HepG2 (cell line): ENCODE measurements around the gene SIX3. TPM values are rescaled to one million over a fixed set of nuclear protein-coding genes. Genes with fewer than 3 reads are reported as not detected.
A peak's percentile ranks its signal among the peaks of the same experiment; 100 is the strongest.

Experiments
- HDAC1 ChIP-seq: sonication (generic); formaldehyde crosslinking; IDR thresholded peaks from 2 replicates; pipeline ENCODE4 v1.5.1; 2020; ENCODE audit warnings: mild to moderate bottlenecking, missing genetic modification reagents
- IRF9 ChIP-seq: sonication (generic); formaldehyde crosslinking; IDR thresholded peaks from 2 replicates; pipeline ENCODE4 v1.8.0; 2022; ENCODE audit warnings: missing genetic modification reagents, mild to moderate bottlenecking, borderline replicate concordance
- KDM2A ChIP-seq: sonication (generic); formaldehyde crosslinking; IDR thresholded peaks from 2 replicates; pipeline ENCODE4 v1.4.0; 2020; ENCODE audit warnings: low read depth, missing genetic modification reagents, borderline replicate concordance
- MED13 ChIP-seq: sonication (generic); formaldehyde crosslinking; IDR thresholded peaks from 2 replicates; pipeline ENCODE4 v1.5.0; 2020; ENCODE audit warnings: missing genetic modification reagents
- MTF2 ChIP-seq: sonication (generic); formaldehyde crosslinking; IDR thresholded peaks from 2 replicates; pipeline ENCODE4 v1.5.0; 2020; ENCODE audit warnings: missing genetic modification reagents, borderline replicate concordance
- RXRA ChIP-seq: sonication (generic); formaldehyde crosslinking; IDR thresholded peaks from 2 replicates; pipeline ENCODE4 v1.5.1; 2020; ENCODE audit warnings: missing genetic modification reagents
- SALL1 ChIP-seq: sonication (generic); formaldehyde crosslinking; IDR thresholded peaks from 2 replicates; pipeline ENCODE4 v1.8.0; 2022; ENCODE audit warnings: mild to moderate bottlenecking, missing genetic modification reagents
- ZBTB39 ChIP-seq: sonication (generic); formaldehyde crosslinking; IDR thresholded peaks from 2 replicates; pipeline ENCODE4 v1.5.0; 2020; ENCODE audit warnings: missing genetic modification reagents
- ZFY ChIP-seq: sonication (generic); formaldehyde crosslinking; IDR thresholded peaks from 2 replicates; pipeline ENCODE4 v1.4.0; 2020; ENCODE audit warnings: missing genetic modification reagents
- ZIK1 ChIP-seq: sonication (generic); formaldehyde crosslinking; IDR thresholded peaks from 2 replicates; pipeline ENCODE4 v1.5.0; 2020; ENCODE audit warnings: mild to moderate bottlenecking, low read depth, missing genetic modification reagents, borderline replicate concordance
- ZNF574 ChIP-seq: sonication (generic); formaldehyde crosslinking; IDR thresholded peaks from 2 replicates; pipeline ENCODE4 v1.4.0; 2020; ENCODE audit warnings: missing genetic modification reagents
- ZNF589 ChIP-seq: sonication (generic); formaldehyde crosslinking; conservative IDR thresholded peaks from 2 replicates; pipeline ENCODE4 v1.8.0; 2022; ENCODE audit warnings: mild to moderate bottlenecking, moderate library complexity, missing genetic modification reagents
- ZNF646 ChIP-seq: sonication (generic); formaldehyde crosslinking; IDR thresholded peaks from 2 replicates; pipeline ENCODE4 v1.9.0; 2021; ENCODE audit warnings: mild to moderate bottlenecking, missing genetic modification reagents
- ZNF83 ChIP-seq: sonication (generic); formaldehyde crosslinking; IDR thresholded peaks from 2 replicates; pipeline ENCODE4 v1.4.0; 2020; ENCODE audit warnings: missing genetic modification reagents, mild to moderate bottlenecking, borderline replicate concordance
- ZSCAN31 ChIP-seq: sonication (generic); formaldehyde crosslinking; IDR thresholded peaks from 2 replicates; pipeline ENCODE4 v1.5.0; 2020; ENCODE audit warnings: low read depth, mild to moderate bottlenecking, missing genetic modification reagents
- polyA plus RNA-seq, 8 experiments: library from polyadenylated mRNA; depleted of rRNA in 3 of 8; stranded (reverse) in 7 of 8; unstranded in 1 of 8; fragments of >200 nt; fragmentation: Illumina TruSeq in 4 of 8; extraction: Trizol in 4 of 8; gene quantifications; 2 replicates each; pipeline versions ENCODE4 v1.2.1 to v1.2.3, GENCODE V29; 2011 to 2016; ENCODE audit warnings: low read depth in 4 of 8, missing spikeins in 1 of 8, mixed read lengths in 1 of 8; ENCODE audit not compliant: insufficient read depth in 1 of 8
- total RNA-seq, 5 experiments: library from RNA; depleted of rRNA; stranded (reverse); fragments of >200 nt; fragmentation: Illumina TruSeq; extraction: Trizol; gene quantifications; 2 replicates each; pipeline ENCODE4 v1.2.3, GENCODE V29; 2016; ENCODE audit warnings: low read depth in 1 of 5

The SIX3 gene
- total and polyA plus RNA-seq, 2 of the 13 experiments (the other 11 are each of a cell fraction or from before 2014, with no cell fraction given) = not detected

- TF ChIP-seq IRF9 (0 out of 2 replicates have a peak, but pooled peaks have one; percentile 31), SALL1 (CRISPR knock-in tag) (peak; percentile 62; the same call in 1 of the 2 replicates), ZBTB39 (CRISPR knock-in tag) (no peak), ZSCAN31 (no peak), HDAC1 (CRISPR knock-in tag) (peak; percentile 30; the same call in 1 of the 2 replicates), ZIK1 (CRISPR knock-in tag) (0 out of 2 replicates have a peak, but pooled peaks have one; percentile 52), MED13 (CRISPR knock-in tag) (no peak), ZNF589 (CRISPR knock-in tag) (0 out of 2 replicates have a peak, but pooled peaks have one; percentile 63), KDM2A (CRISPR knock-in tag) (no peak), RXRA (CRISPR knock-in tag) (0 out of 2 replicates have a peak, but pooled peaks have one; percentile 19), MTF2 (CRISPR knock-in tag) (peak; percentile 78; the same call in 1 of the 2 replicates), ZNF646 (peak; percentile 60; the same call in 1 of the 2 replicates), ZNF574 (CRISPR knock-in tag) (no peak; the same call in 1 of the 2 replicates), ZFY (CRISPR knock-in tag) (0 out of 2 replicates have a peak, but pooled peaks have one; percentile 32), ZNF83 (CRISPR knock-in tag) (no peak)
These were observed 3.0 kb upstream of the SIX3 start (continued) for GRCh38 chr2:44938287-44939105.
